Activated CD8-positive, alpha-beta T cell treated with anti-CD3 and anti-CD28 coated beads for 36 hours (primary cell): ENCODE data around the gene GLTPD2. TPM values are rescaled to one million over a fixed set of nuclear protein-coding genes. Genes with fewer than 3 reads are reported as not detected.

ENCODE experiments used
- ATAC-seq: fragments of 200-7000 bp; cut with Tn5 transposase; one replicate; pipeline ENCODE4 v1.10.0; 2021; ENCODE audit warnings: mild to moderate bottlenecking, moderate library complexity
- CTCF ChIA-PET: fragments of 350-600 bp; sonication (Branson Sonifier 250); formaldehyde crosslinking; loops from one replicate; lab custom pipeline; 2021; ENCODE audit warnings: antibody characterized with exemption; lab: Charles Lee
- POLR2A ChIA-PET: fragments of 350-600 bp; sonication (Branson Sonifier 250); formaldehyde crosslinking; loops from one replicate; lab custom pipeline; 2021; ENCODE audit warnings: antibody characterized with exemption; lab: Charles Lee
- DNase-seq: peaks from one replicate; pipeline ENCODE4 v3.0.0-alpha.2; 2020
- H3K27ac Mint-ChIP-seq: one replicate; pipeline ENCODE4 v1.8.0; 2021; ENCODE audit warnings: mild to moderate bottlenecking, mixed read lengths
- H3K27me3 Mint-ChIP-seq: one replicate; pipeline ENCODE4 v1.8.0; 2021; ENCODE audit warnings: mixed read lengths
- H3K36me3 Mint-ChIP-seq: one replicate; pipeline ENCODE4 v1.8.0; 2021; ENCODE audit warnings: low read depth, mixed read lengths
- H3K4me1 Mint-ChIP-seq: one replicate; pipeline ENCODE4 v1.8.0; 2021; ENCODE audit warnings: low read depth, mixed read lengths
- H3K4me3 Mint-ChIP-seq: one replicate; pipeline ENCODE4 v1.8.0; 2021; ENCODE audit warnings: mild to moderate bottlenecking, moderate library complexity, mixed read lengths
- H3K9me3 Mint-ChIP-seq: one replicate; pipeline ENCODE4 v1.8.0; 2021; ENCODE audit warnings: mixed read lengths
- CTCF ChIP-seq: fragments of 200-600 bp; IDR thresholded peaks from one replicate; pipeline ENCODE4 v1.8.0; 2022; ENCODE audit warnings: antibody characterized with exemption, mild to moderate bottlenecking
- intact Hi-C: fragments of 100-400 bp; cut with micrococcal nuclease; formaldehyde crosslinking; loops from one replicate; pipeline ENCODE4 v1.10.0; 2022
- total RNA-seq, 2 experiments: library from RNA; stranded (reverse); gene quantifications; one replicate each; pipeline ENCODE4 v1.2.3, GENCODE V29; 2021

Gene GLTPD2
- not detected for total RNA-seq

- DNase-seq (no peak), ATAC-seq (no peak)
- CTCF ChIA-PET = interaction anchor here (0.6 to 3.4 kb wide), 23 partner anchors 10 to 112 kb away, joined by 3 to 15 read pairs (median 4); partner anchors contain the start of genes C17orf107, CXCL16, MED11 and PLD2
Measured at GRCh38 chr17:4788807-4789700, at the start of gene GLTPD2. TSS of gene GLTPD2 (plus strand) at chr17:4788964. CDS start at chr17:4789012, 48 bp downstream.

GRCh38 chr17:4739122-4740024, 49.4 kb upstream of the GLTPD2 start, which contains the start of the genes CXCL16 and ZMYND15:
TSS of gene CXCL16 (minus strand) at chr17:4739928. CDS start at chr17:4739339, 589 bp downstream.
TSS of gene ZMYND15 (plus strand) at chr17:4739833. CDS start at chr17:4740549, 716 bp downstream.
- Mint-ChIP-seq H3K9me3 (no peaks in the 10 kb centered on the region), H3K4me1 (peaks cover 23% of the 10 kb centered on the region), H3K27me3 (peaks cover 17% of the 10 kb centered on the region), H3K27ac (peak within 1 kb of the TSS; percentile 64), H3K36me3 (no peaks in the 10 kb centered on the region), H3K4me3 (peak within 1 kb of the TSS; percentile 76)
- ChIA-PET CTCF (interaction anchor here (1.2 kb wide), 1 partner anchor 50 kb away, joined by 5 read pairs; no protein-coding TSS in a partner anchor), POLR2A (interaction anchor here (1.6 kb wide), 1 partner anchor 10 kb away, joined by 3 read pairs; no protein-coding TSS in a partner anchor)
- intact Hi-C loops = no loop called here
- ATAC-seq (peak; percentile 71), DNase-seq (peak; percentile 60)
- TF ChIP-seq CTCF = no peak

More at GRCh38 chr17:4788807-4789700, at the start of gene GLTPD2:
- peaks cover 22% of the 10 kb centered on the region for H3K4me1 Mint-ChIP-seq
- H3K36me3 Mint-ChIP-seq = no peaks in the 10 kb centered on the region
- intact Hi-C loops = loop anchor here (5.0 kb wide), 1 partner anchor 93 kb away; no protein-coding TSS in a partner anchor
- TF ChIP-seq CTCF = no peak
- peak within 1 kb of the TSS; percentile 20 for H3K27ac Mint-ChIP-seq
- H3K9me3 Mint-ChIP-seq = no peaks in the 10 kb centered on the region
- peaks cover 41% of the 10 kb centered on the region for H3K27me3 Mint-ChIP-seq
- POLR2A ChIA-PET = interaction anchor here (1.1 to 2.3 kb wide), 9 partner anchors 11 to 110 kb away, joined by 3 to 11 read pairs (median 6); partner anchors contain the start of genes ARRB2, C17orf107, MINK1 and PELP1
- peak within 1 kb of the TSS; percentile 72 for H3K4me3 Mint-ChIP-seq

GRCh38 chr17:4740025-4740351, 48.8 kb upstream of the GLTPD2 start:
- TF ChIP-seq CTCF = no peak
- ATAC-seq = no peak
- no peak overlapping the region for H3K27ac Mint-ChIP-seq
- H3K9me3 Mint-ChIP-seq = no peaks in the 10 kb centered on the region
- H3K27me3 Mint-ChIP-seq = peaks cover 17% of the 10 kb centered on the region
- peak overlapping the region; percentile 68 for H3K4me3 Mint-ChIP-seq
- H3K4me1 Mint-ChIP-seq = peaks cover 23% of the 10 kb centered on the region
- H3K36me3 Mint-ChIP-seq = no peaks in the 10 kb centered on the region
- CTCF ChIA-PET = interaction anchor here (1.2 kb wide), 1 partner anchor 50 kb away, joined by 5 read pairs; no protein-coding TSS in a partner anchor
- POLR2A ChIA-PET = interaction anchor here (1.3 kb wide), 1 partner anchor 9 kb away, joined by 3 read pairs; no protein-coding TSS in a partner anchor
- no peak for DNase-seq
- intact Hi-C loops = no loop called here

GRCh38 chr17:4740584-4740983, 48.2 kb upstream of the GLTPD2 start:
- intact Hi-C loops = no loop called here
- Mint-ChIP-seq H3K9me3 (no peaks in the 10 kb centered on the region), H3K4me1 (peaks cover 25% of the 10 kb centered on the region), H3K36me3 (no peaks in the 10 kb centered on the region), H3K27me3 (peaks cover 19% of the 10 kb centered on the region), H3K4me3 (peak overlapping the region; percentile 68), H3K27ac (no peak overlapping the region)
- no peak for TF ChIP-seq CTCF
- ATAC-seq (no peak), DNase-seq (no peak)
- ChIA-PET CTCF (no interaction called here), POLR2A (interaction anchor here (0.6 to 1.3 kb wide), 2 partner anchors 10 to 49 kb away, joined by 3 read pairs; no protein-coding TSS in a partner anchor)
